Stimulated activated naive CD4-positive, alpha-beta T cell (primary cell): ENCODE results near the gene TXNDC2.
"Not testable (repeated sequence)": the region's sequence is repeated elsewhere in the genome, so short reads cannot be mapped to it uniquely, and the experiment has no call there.

ENCODE experiments used
- DNase-seq, 6 experiments: peaks; one replicate each; lab custom pipeline; 2025; lab: John Stamatoyannopoulos, UW

The TXNDC2 gene

DNA sequence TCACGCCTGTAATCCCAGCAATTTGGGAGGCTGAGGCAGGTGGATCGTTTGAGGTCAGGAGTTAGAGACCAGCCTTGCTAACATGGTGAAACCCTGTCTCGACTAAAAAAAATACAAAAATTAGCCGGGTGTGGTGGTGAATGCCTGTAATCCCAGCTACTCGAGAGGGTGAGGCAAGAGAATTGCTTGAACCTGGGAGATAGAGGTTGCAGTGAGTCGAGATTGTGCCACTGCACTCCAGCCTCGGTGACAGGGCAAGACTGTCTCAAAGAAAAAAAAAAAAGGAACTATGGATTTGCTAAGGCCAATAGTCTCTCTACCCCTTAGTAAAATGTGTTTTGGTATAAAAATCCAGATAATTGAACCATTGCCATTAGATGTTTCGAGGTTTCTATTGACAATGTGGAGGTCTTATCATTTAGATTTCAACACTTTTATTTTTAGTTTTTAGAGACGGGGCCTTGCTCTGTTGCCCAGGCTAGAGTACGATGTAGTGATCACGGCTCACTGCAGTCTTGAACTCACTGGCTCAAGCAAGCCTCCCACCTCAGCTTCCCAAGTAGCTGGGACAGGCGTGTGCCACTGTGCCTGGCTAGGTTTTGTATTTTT lies 1.1 kb upstream of the TXNDC2 start:
- no peak for DNase-seq

- no peak for DNase-seq
Observed at GRCh38 chr18:9886005-9886348, 204 bp downstream of the TXNDC2 start.

DNA sequence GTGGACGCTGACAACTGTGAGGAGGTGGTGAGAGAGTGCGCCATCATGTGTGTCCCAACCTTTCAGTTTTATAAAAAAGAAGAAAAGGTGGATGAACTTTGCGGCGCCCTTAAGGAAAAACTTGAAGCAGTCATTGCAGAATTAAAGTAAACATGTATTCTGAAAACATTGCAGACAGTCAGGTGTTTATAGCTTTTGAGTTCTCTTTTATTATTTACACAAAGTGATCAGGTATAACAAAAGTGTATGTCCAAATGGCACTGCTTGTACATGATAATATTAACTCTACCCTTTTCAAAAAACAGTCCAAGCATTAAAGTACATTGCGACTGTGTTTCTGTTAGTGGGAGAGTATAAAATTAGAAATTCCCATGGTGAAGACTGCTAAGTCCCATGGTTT lies 2.2 kb downstream of the TXNDC2 start:
- DNase-seq = no peak

DNA sequence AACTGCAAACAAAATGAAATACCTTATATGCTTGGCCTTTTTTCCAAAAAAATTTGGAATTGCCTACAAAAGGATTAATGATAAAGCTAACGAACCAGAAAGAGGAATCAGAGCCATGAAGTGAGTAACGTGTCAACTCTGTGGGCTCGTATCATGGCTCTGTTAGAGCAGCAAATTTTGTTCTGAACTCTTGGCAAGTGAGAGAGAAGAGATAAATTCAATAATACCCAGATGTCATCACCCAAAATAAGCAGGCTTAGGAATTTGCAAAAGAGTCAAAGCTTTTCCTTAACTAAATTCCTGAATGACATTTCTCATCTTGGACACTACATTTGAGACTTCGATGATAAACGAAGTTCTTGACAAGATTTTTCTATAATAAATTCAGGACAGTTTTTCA lies 4.4 kb downstream of the TXNDC2 start:
- DNase-seq = no peak

GRCh38 chr18:9890957-9891356 lies 5.2 kb downstream of the TXNDC2 start:
- no peak for DNase-seq

DNA sequence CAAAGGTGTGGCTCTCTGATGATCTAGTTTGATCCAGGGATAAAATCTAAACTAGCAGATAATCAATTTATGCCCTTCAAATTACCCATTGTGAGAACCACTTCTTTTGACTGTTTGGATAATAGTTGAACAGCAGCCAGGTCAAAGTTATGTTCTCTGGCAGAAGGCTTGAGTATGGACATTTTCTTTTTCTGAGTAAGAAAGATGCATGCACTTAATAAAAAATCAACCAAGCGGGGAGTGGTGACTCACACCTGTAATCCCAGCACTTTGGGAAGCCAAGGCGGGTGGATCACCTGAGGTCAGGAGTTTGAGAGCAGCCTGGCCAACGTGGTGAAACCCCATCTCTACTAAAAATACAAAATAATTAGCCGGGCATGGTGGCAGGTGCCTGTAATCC lies 5.7 kb downstream of the TXNDC2 start:
- not testable (repeated sequence) for DNase-seq

DNA sequence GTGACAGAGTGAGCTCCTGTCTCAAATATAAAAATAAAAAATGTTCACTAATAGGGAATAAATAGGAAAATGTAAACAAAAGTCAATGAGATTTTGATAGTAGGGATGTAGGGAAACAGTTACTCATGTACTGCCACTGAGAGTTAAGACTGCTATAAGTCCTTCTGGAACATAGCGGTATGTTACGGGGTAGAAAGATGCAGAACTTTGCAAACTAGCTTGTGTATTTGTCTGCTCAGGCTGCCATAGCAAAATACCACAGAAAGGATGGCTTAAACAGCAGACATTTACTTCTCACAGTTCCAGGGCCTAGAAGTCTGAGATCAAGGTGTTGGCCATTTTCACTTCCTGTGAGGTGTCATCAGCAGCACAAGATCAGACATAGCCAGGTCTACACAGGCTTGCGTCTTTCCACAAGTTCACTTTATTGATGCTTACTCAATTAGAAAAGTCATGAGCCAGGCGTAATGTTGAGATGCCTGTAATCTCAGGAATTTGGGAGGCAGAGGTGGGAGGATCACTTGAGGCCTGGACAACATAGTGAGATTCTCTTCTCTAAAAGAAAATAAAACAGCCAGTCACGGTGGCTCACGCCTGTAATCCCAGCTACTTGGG lies 8.8 kb downstream of the TXNDC2 start:
- no peak for DNase-seq

- no peak for DNase-seq
Observed at GRCh38 chr18:9897129-9897528, 11.4 kb downstream of the TXNDC2 start.

DNA sequence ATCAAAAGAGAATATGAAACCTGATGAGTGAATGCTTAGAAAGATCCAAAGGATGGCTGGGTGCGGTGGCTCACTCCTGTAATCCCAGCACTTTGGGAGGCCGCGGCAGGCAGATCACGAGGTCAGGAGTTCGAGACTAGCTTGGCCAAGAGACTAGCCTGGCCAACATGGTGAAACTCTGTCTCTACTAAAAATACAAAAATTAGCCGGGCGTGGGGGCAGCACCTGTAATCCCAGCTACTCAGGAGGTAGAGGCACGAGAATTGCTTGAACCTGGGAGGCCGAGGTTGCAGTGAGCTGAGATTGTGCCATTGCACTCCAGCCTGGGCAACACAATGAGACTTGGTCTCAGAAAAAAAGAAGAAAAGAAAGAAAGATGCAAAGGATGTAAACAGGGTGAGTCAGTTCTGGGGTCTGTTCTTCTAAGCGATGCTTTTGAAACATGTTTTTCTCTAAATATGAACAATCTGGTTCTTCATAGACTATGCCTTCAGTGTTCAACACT lies 12.1 kb downstream of the TXNDC2 start:
- DNase-seq = not testable (repeated sequence)

DNA sequence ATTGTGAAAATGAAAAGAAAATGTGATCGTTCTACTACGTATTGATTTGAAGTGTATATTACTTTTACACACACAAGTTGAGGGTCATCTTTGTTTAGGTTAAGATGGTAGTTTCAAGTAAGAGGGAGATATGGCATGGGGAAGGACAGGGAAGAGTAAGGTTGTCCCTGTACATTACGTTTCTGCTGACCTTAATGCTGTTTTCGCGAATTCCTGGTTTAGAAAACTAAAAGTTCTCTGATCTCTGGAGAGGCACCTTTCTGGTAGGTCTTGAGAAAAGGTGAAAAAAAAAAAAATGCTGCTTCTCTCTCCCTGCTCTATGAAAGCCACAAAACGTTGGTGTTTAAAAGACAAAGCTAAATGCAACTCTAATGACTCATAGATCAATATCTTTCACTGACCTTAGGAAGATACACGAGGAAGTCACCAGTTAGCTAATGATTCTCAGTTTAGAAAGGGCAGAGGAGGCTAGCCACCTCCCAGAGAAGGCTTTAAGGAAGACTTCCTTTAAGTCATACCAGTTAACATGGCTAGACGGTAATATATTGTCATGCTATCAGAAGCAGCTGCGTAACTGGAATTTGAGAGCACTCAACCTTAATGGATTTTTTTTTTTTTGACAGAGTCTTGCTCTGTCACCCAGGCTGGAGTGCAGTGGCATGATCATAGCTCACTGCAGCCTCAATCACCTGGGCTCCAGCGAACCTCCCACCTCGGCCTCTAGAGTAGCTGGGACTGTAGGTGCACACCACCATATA lies 13.2 kb downstream of the TXNDC2 start:
- no peak for DNase-seq

- not testable (repeated sequence) for DNase-seq
Observed at GRCh38 chr18:9899550-9899930, 13.8 kb downstream of the TXNDC2 start.

DNA sequence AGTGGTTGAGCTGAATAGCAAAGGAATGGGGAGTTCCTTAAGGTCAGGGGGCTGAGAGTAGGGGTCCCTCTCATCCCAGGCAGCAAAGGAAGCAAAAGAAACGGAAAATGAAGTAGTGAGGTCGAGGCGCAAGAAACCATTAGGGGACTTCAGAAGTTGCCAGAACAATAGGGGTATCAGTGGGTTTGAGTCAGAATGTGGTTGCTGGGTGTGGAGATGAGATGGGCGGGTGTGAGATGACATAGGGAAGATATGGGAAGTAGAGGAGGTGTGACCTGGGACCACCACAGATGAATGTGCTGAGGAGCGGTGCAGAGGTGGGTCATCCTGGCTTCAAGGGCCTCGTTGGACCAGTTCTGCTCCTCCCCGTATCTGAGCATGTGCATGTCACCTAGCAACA lies 14.9 kb downstream of the TXNDC2 start:
- no peak for DNase-seq

DNA sequence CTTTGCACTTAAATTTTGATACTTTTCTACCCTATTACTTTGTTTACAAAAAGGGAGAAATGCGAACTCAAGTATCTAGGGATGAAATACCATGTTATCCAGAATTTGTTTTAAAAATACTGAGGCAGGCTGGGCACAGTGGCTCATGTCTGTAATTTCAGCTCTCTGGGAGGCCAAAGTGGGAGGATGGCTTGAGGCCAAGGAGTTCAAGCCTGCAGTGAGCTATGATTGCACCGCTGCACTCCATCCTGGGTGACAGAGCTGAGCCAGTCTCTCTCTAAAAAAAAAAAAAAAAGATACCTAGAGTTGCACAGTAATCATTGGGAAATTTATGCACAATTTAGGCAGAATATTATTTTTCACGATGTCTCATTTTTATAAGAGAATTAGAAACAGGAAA lies 15.6 kb downstream of the TXNDC2 start:
- no peak for DNase-seq

DNA sequence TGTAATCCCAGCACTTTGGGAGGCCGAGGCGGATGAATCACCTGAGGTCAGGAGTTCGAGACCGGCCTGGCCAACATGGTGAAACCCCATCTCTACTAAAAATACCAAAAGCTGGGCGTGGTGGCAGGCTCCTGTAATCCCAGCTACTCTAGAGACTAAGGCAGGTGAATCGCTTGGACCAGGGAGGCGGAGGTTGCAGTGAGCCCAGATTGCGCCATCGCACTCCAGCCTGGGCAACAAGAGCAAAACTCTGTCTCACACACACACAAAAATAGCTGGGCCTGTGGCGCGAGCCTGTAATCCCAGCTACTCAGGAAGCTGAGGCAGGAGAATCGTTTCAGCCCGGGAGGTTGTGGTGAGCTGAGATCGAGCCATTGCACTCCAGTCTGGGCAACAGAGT lies 16.5 kb downstream of the TXNDC2 start:
- not testable (repeated sequence) for DNase-seq

DNA sequence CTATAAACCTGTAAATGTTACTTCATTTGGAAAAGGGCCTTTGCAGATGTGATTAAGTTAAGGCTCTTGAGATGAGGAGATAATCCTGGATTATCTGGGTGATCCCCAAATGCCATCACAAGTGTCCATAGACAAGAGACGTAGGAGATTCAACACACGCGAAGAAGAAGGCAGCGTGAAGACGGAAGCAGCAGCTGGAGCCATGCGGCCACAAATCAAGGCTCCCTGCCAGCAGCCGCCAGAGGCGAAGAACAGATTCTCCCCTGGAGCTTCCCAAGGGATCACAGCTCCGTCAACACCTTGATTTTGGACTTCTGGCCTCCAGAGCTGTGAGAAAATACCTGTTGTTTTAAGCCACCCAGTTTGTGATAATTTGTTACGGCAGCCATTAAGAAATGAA lies 17.1 kb downstream of the TXNDC2 start:
- no peak for DNase-seq

- no peak for DNase-seq
Observed at GRCh38 chr18:9905401-9905922, 19.7 kb downstream of the TXNDC2 start.

DNA sequence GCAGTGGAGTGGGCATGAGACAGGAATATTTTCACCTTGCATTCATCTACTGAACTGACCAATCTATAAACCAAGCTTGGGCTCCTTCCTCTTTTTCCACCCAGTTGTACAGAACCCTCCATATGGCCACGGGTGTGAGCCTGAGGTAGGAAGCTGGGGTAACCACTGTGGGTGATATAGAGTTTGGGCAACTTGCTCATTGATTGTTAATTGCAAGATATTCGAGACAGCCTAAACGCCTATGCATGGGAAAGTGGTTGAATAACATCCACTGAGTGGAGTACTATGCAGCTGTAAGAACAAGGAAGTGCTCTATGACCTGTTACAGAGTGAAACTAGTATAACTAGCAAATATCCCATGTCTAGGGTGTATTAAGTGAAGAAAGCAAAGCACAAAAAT lies 20.7 kb downstream of the TXNDC2 start:
- no peak for DNase-seq

DNA sequence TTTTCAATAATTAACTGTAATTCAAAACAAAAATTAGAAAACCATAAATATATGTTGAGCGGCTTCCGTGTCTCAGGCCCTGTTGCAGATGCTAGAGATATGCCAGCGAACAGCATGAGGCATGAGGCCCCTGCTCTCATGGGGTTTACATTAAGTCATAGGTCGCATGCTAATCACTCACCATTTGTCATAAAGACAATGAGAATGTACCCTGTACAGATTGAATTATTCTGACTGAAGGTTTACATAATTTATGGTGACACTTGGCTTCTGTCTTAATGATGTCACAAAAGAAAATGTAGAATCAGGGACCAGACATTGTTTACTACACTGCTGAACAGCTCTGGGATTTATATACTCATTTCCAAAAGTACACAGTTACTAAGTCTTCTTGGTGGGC lies 22.1 kb downstream of the TXNDC2 start:
- no peak for DNase-seq

GRCh38 chr18:9910071-9910470 lies 24.3 kb downstream of the TXNDC2 start:
- no peak for DNase-seq

- no peak for DNase-seq
Observed at GRCh38 chr18:9910661-9911060, 24.9 kb downstream of the TXNDC2 start.

DNA sequence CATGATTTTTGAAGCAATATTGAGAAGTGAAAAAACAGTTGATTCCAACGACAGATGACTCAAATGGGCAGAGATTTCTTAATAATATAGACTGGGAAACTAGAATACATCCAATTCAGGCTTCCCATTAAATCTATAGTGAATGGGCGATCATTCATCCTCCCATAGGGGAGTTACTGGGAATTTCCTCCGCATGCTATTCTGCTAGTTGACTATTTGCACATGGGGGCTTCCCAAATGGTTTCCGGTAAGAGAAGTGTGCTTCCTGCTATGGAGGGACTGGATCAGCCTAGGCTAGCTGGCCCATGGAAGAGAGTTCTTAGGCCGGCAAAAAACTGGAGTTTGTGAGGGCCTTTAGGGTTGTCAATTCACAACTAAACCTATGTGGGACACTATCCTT lies 25.5 kb downstream of the TXNDC2 start:
- DNase-seq = no peak

GRCh38 chr18:9912285-9912684 lies 26.5 kb downstream of the TXNDC2 start:
- DNase-seq = not testable (repeated sequence)

DNA sequence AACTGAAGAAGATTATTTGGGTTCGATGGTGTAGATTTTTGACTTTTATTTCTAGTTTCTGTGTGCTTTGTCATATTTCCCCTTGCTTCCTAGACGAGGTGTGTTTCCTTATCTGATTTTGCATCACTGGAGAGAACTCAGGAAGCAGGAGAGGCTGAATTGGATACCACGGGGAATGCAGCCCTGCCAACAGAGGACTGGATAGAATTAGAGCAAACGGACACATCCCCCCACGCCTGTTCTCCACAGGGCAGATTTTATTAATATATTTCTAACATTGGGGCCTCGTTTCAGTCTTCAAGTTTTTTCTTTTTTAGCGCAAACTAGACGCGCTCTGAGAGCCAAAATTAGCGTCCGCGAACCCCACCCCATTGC lies 27.4 kb downstream of the TXNDC2 start:
- DNase-seq = no peak
